ENCODE results near the gene CDCP1. TPM values are rescaled to one million over a fixed set of nuclear protein-coding genes. Genes with fewer than 3 reads are reported as not detected.
A peak's percentile ranks its signal among the peaks of the same experiment; 100 is the strongest.

Gene CDCP1
- total RNA-seq, 6 donors from 2014 or later = 9.9 to 32.7 (median 19.2) TPM

DNA sequence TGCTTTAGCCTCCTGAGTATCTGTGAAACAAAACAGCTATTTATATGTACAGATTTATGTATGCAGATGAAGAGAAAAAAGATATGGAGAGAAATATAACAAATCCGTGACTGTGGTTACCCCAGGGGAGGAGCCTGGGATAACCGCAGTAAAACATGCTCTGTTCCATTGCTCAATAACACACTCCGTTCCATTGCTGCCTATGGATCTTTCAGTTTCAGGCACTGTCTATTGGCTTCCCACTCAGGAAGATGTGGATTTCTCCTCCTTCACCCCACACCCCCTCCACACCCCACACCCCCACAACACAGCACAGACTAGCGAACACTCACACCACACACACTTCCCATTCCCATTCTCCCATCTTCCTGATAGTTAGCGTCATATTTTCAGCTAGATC is 47.9 kb downstream of the CDCP1 start:
- no peak for ATAC-seq (ENCODE audit: low FRiP score in 2 of 2)
- TF ChIP-seq POLR2A (IDR thresholded peaks at IDR 0.05) = no peak
- no peak for TF ChIP-seq CTCF (IDR thresholded peaks at IDR 0.05)
- WGBS, 2 donors = 63 to 74% methylated on average over 5 of the region's 5 CpGs
- H3K4me1 ChIP-seq = no peaks in the 10 kb centered on the region
- H3K27ac ChIP-seq = no peak overlapping the region
- no peak for DNase-seq
- no peak overlapping the region for H3K4me3 ChIP-seq
- no peaks in the 10 kb centered on the region for H3K36me3 ChIP-seq
- H3K27me3 ChIP-seq = no peaks in the 10 kb centered on the region
- no peaks in the 10 kb centered on the region for H3K9me3 ChIP-seq

GRCh38 chr3:45097296-45097883 is 48.8 kb downstream of the CDCP1 start:
- Histone ChIP-seq H3K27ac (no peak overlapping the region), H3K4me1 (no peaks in the 10 kb centered on the region), H3K36me3 (no peaks in the 10 kb centered on the region), H3K9me3 (no peaks in the 10 kb centered on the region), H3K4me3 (no peak overlapping the region), H3K27me3 (no peaks in the 10 kb centered on the region)
- ATAC-seq (ENCODE audit: low FRiP score in 2 of 2) (no peak), DNase-seq (no peak)
- WGBS, 2 donors = 65 to 67% methylated on average over 6 of the region's 6 CpGs
- TF ChIP-seq POLR2A (IDR thresholded peaks at IDR 0.05) = no peak
- TF ChIP-seq POLR2AphosphoS5 (IDR thresholded peaks at IDR 0.05) = no peak
- no peak for TF ChIP-seq EP300 (IDR thresholded peaks at IDR 0.05)
- TF ChIP-seq CTCF (IDR thresholded peaks at IDR 0.05) = no peak

GRCh38 chr3:45095916-45096526 is 50.2 kb downstream of the CDCP1 start:
- ATAC-seq (ENCODE audit: low FRiP score in 2 of 2) = no peak
- no peak for DNase-seq
- Histone ChIP-seq H3K9me3 (no peaks in the 10 kb centered on the region), H3K36me3 (peaks cover 0 to under 1% (median 0%) of the 10 kb centered on the region in 4 donors), H3K27ac (no peak overlapping the region), H3K4me1 (no peaks in the 10 kb centered on the region), H3K4me3 (no peak overlapping the region), H3K27me3 (no peaks in the 10 kb centered on the region)
- WGBS, 2 donors = 80 to 84% methylated on average over 7 of the region's 7 CpGs
- TF ChIP-seq POLR2AphosphoS5 (IDR thresholded peaks at IDR 0.05) (no peak), EP300 (IDR thresholded peaks at IDR 0.05) (no peak), POLR2A (IDR thresholded peaks at IDR 0.05) (no peak)

DNA sequence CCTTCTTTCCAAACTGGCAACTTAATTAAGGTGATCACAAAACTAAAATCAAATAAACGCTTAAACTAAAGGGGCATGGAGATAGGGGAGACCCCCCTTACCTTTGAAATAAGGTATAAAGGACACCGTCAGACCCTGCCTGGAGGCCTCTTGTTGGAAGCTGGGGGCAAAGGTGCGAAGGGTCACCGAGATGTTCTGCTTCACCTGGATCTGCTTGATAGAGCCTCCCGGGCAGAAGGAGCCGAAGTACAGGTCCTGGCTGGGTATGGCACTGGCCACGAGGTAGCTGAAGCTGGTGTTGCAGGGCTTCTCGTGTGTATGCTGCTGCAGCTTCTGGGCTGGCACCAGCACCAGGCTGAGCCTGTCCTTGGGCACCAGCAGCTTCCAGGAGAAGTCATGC is 53.0 kb downstream of the CDCP1 start:
- Histone ChIP-seq H3K27me3 (no peaks in the 10 kb centered on the region), H3K4me3 (no peak overlapping the region), H3K9me3 (no peaks in the 10 kb centered on the region), H3K4me1 (peaks cover 0 to 3% (median 0%) of the 10 kb centered on the region in 4 donors), H3K27ac (no peak overlapping the region), H3K36me3 (peaks cover 0 to 6% (median 0%) of the 10 kb centered on the region in 4 donors)
- TF ChIP-seq POLR2A (IDR thresholded peaks at IDR 0.05) (no peak), CTCF (IDR thresholded peaks at IDR 0.05) (no peak), EP300 (IDR thresholded peaks at IDR 0.05) (no peak), POLR2AphosphoS5 (IDR thresholded peaks at IDR 0.05) (no peak)
- WGBS, 2 donors = 87 to 93% methylated on average over 6 to 8 of the region's 8 CpGs
- DNase-seq (peak in 1 of 2 donors; percentile 21), ATAC-seq (ENCODE audit: low FRiP score in 2 of 2) (no peak)

DNA sequence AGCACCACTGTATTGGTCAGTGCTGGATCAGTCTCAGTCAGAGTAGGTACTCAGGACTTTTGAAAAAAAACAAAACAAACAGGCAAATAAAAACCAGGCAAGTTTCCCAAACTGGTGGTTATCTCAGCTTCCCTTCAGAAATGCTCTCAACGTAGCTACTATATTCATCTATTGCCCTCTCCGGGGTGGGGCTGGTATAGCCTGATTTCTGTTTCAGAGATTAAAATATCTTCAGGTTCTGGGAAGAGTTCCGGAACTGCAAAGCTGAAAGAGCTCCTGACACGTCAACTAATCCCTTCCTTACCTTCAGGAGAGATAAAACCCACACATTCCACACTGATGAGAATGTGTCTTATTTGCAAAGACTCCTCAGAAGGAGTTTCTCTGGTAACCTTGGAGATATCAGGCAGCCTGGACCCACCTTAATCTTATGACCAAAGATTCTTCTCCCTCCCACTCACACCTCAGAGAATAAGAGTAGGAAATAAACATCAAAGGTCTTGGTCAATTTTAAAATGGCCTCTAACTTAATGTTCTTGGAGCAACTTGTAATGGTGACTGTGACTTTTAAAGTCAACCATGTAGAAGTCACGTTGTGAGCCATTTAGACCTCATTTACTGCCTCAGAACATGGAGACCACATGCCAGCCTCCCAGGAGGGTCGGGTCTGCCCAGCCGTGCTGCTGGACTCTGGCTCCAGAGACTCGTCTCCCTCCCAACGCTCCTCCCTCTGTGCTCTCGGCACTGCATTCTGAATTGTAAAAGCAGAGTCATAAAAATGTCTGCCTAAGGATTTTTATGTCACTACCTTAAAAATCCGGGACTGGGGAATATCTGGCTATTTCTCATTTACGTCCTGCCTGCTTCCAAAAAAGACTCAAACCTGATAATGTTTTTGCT is 53.8 kb downstream of the CDCP1 start:
- Histone ChIP-seq H3K9me3 (no peaks in the 10 kb centered on the region), H3K27me3 (no peaks in the 10 kb centered on the region), H3K36me3 (peaks cover 0 to 6% (median 0%) of the 10 kb centered on the region in 4 donors), H3K4me1 (peaks cover 0 to 3% (median 0%) of the 10 kb centered on the region in 4 donors), H3K4me3 (no peak overlapping the region), H3K27ac (no peak overlapping the region)
- 56 to 62% methylated on average over 12 of the region's 12 CpGs for WGBS, 2 donors
- ATAC-seq (ENCODE audit: low FRiP score in 2 of 2) = no peak
- no peak for TF ChIP-seq EP300 (IDR thresholded peaks at IDR 0.05)
- no peak for TF ChIP-seq POLR2A (IDR thresholded peaks at IDR 0.05)
- no peak for TF ChIP-seq CTCF (IDR thresholded peaks at IDR 0.05)
- TF ChIP-seq POLR2AphosphoS5 (IDR thresholded peaks at IDR 0.05) = no peak
- DNase-seq = peak in 1 of 2 donors; percentile 9

Data from upper lobe of left lung (tissue), 6 donors.